GM10266 (cell line): ENCODE data around the gene GPR55.

Experiments
- DNase-seq: peaks from one replicate; pipeline ENCODE4 v3.0.0; 2012; ENCODE audit errors: extremely low spot score
- TF ChIP-seq, protein P1 (sequence below): IDR thresholded peaks from 2 replicates; pipeline ENCODE4 v1.5.1; 2012; ENCODE audit warnings: mild to moderate bottlenecking, low read depth; ENCODE audit not compliant: control insufficient read depth, insufficient read depth; ENCODE audit errors: missing control alignments

Gene GPR55

GRCh38 chr2:230955163-230955737 is 30.2 kb upstream of the GPR55 start:
- TF ChIP-seq, protein P1, sequence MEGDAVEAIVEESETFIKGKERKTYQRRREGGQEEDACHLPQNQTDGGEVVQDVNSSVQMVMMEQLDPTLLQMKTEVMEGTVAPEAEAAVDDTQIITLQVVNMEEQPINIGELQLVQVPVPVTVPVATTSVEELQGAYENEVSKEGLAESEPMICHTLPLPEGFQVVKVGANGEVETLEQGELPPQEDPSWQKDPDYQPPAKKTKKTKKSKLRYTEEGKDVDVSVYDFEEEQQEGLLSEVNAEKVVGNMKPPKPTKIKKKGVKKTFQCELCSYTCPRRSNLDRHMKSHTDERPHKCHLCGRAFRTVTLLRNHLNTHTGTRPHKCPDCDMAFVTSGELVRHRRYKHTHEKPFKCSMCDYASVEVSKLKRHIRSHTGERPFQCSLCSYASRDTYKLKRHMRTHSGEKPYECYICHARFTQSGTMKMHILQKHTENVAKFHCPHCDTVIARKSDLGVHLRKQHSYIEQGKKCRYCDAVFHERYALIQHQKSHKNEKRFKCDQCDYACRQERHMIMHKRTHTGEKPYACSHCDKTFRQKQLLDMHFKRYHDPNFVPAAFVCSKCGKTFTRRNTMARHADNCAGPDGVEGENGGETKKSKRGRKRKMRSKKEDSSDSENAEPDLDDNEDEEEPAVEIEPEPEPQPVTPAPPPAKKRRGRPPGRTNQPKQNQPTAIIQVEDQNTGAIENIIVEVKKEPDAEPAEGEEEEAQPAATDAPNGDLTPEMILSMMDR = no peak
- DNase-seq = no peak

GRCh38 chr2:230954746-230955145 is 29.7 kb upstream of the GPR55 start:
- TF ChIP-seq, protein P1 = no peak
- no peak for DNase-seq

DNA sequence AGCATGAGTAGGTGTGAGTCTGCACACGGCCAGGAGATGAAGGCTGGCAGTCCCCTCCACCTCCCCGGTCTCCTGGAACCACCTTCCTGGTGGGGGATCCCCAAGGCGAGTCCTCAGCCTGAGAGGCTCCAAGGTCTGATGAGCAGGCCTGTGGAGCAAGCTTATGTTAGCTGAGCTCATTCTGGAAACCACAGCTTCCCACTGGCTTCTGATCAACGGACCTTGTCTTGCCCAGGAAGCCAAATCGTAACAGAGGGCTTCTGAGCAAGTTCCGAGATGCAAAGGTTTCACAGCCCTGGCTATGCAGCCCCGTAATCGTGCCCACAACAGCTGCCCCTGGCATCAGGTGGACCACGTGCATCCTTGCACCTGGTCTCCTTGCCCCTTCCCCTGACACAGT is 28.8 kb upstream of the GPR55 start:
- DNase-seq = no peak

GRCh38 chr2:230952226-230952956 is 27.3 kb upstream of the GPR55 start:
- TF ChIP-seq, protein P1 = no peak
- DNase-seq = no peak

More for the DNA sequence above, 28.8 kb upstream of the GPR55 start:
- TF ChIP-seq, protein P1 = no peak

- TF ChIP-seq, protein P1 = no peak
- no peak for DNase-seq
These were observed 26.4 kb upstream of the GPR55 start for GRCh38 chr2:230951396-230951795.

- TF ChIP-seq, protein P1 = no peak
- DNase-seq = no peak
These were observed 25.9 kb upstream of the GPR55 start for GRCh38 chr2:230950874-230951339.

DNA sequence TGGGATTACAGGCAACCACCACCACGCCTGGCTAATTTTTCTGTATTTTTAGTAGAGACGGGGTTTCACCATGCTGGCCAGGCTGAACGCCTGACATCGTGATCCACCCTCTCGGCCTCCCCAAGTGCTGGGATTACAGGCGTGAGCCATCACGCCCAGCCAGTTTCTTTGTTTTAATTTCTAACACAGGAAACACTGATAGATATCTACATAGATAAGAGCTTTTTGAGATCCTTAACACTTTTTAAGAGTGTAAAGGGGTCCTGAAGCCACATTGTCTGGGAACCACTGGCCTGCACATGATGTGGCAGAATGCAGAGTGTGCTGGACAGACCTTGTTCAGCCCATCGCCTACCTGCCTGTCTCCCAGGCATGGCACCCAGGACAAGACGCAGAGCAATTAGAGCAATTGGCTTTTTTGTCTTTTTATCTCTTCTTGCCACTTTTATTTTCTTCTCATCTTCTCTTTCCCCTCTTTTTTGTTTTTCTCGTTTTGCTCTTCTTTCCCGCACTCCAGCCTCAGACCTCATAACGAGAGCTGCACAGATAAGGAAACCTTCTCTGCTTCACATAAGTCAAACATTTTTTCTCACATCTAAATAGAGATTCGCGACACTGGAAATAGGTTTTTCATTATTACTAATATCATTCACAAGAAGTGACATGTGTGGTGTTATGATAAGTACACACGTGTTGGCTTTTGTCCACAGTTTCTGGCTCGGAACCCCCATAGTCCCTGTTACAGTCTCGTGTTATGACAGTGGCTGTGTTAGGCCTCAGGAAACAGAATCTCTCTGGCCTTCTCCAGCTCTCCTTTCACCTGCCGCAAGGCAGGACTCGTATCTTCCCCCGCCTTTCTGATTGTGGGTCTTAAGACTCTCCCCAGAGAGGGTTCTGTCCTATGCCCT is 25.2 kb upstream of the GPR55 start:
- peak; percentile 63 for DNase-seq
- TF ChIP-seq, protein P1 = no peak
